HepG2 (cell line): ENCODE data around the gene OR8G1. TPM values are rescaled to one million over a fixed set of nuclear protein-coding genes. Genes with fewer than 3 reads are reported as not detected.

ENCODE experiments used
- ATAC-seq: fragments of 200-7000 bp; cut with Tn5 transposase; 3 replicates; pipeline ENCODE4 v1.9.1; 2020; ENCODE audit warnings: mild to moderate bottlenecking, moderate library complexity
- BruUV-seq: library from RNA; stranded (reverse); fragments of 400-500 nt; replicated peaks from 2 replicates; lab custom pipeline; 2021; lab: Mats Ljungman, UMichigan
- CTCF ChIA-PET: fragments of 300-600 bp; formaldehyde crosslinking; extraction: SDS; loops from one replicate; lab custom pipeline; 2021; ENCODE audit warnings: low total read pairs, inconsistent platforms, low intra/inter-chr PET ratio; lab: Yijun Ruan, JAX
- POLR2A ChIA-PET: fragments of 350-600 bp; sonication (Branson Sonifier 250); formaldehyde crosslinking; loops from one replicate; lab custom pipeline; 2020; ENCODE audit warnings: antibody characterized with exemption, inconsistent platforms; lab: Yijun Ruan, JAX
- DNase-seq: peaks from one replicate; pipeline ENCODE4 v3.0.0-alpha.2; 2015; ENCODE audit warnings: low spot score
- FAIRE-seq: peaks from 3 replicates; lab custom pipeline; 2011; peaks lifted over from hg19 to GRCh38; lab: Jason Lieb, UNC
- H2AFZ ChIP-seq: one replicate; pipeline ENCODE4 v1.6.1; 2011; ENCODE audit warnings: low read length, inconsistent platforms
- H3K27ac ChIP-seq: fragments of 300-600 bp; 3 replicates; pipeline ENCODE4 v1.8.0; 2011; ENCODE audit warnings: mixed run types, mild to moderate bottlenecking, mixed read lengths, low read length, inconsistent platforms; ENCODE audit not compliant: insufficient read depth; ENCODE audit errors: extremely low read length
- H3K27me3 ChIP-seq, 2 experiments: fragments of 200-600 bp in 1 of 2; 2 replicates in 1 of 2; 3 replicates in 1 of 2; pipeline versions ENCODE4 v1.6.0 to v1.8.0; 2011; ENCODE audit warnings: low read length in 2 of 2, mild to moderate bottlenecking in 2 of 2, moderate library complexity in 2 of 2, inconsistent platforms in 1 of 2; ENCODE audit not compliant: insufficient read depth in 2 of 2, control insufficient read depth in 1 of 2
- H3K36me3 ChIP-seq, 2 experiments: fragments of 200-600 bp in 1 of 2; replicated peaks in 1 of 2; 2 replicates in 1 of 2; 3 replicates in 1 of 2; pipeline versions ENCODE4 v1.5.1 to v1.8.0; 2011; ENCODE audit warnings: low read length in 2 of 2, inconsistent platforms in 1 of 2; ENCODE audit not compliant: insufficient read depth in 2 of 2, control insufficient read depth in 1 of 2
- H3K4me1 ChIP-seq: 2 replicates; pipeline ENCODE4 v1.5.1; 2012; ENCODE audit warnings: low read length, inconsistent platforms; ENCODE audit not compliant: insufficient read depth
- H3K4me2 ChIP-seq: 2 replicates; pipeline ENCODE4 v1.6.0; 2011; ENCODE audit warnings: low read depth, low read length, inconsistent platforms
- H3K4me3 ChIP-seq, 3 experiments: fragments of 200-600 bp in 1 of 3; sonication (generic), shearing (Covaris generic) in 1 of 3; replicated peaks in 1 of 3; 2 replicates each; pipeline ENCODE4 v1.5.1; 2011 to 2016; ENCODE audit warnings: low read length in 3 of 3, inconsistent platforms in 2 of 3, low read depth in 2 of 3, mild to moderate bottlenecking in 2 of 3, control low read depth in 1 of 3, mixed read lengths in 1 of 3; ENCODE audit not compliant: insufficient read depth in 1 of 3
- H3K79me2 ChIP-seq: one replicate; pipeline ENCODE4 v1.6.1; 2011; ENCODE audit warnings: low read length, inconsistent platforms; ENCODE audit not compliant: insufficient read depth
- H3K9ac ChIP-seq: 2 replicates; pipeline ENCODE4 v1.6.0; 2011; ENCODE audit warnings: mild to moderate bottlenecking, low read depth, low read length, inconsistent platforms; ENCODE audit not compliant: insufficient read depth
- H3K9me3 ChIP-seq: 2 replicates; pipeline ENCODE4 v1.5.1; 2012; ENCODE audit warnings: mild to moderate bottlenecking, low read length
- H4K20me1 ChIP-seq: 2 replicates; pipeline ENCODE4 v1.6.0; 2011; ENCODE audit warnings: inconsistent platforms, mild to moderate bottlenecking, low read length, moderate library complexity; ENCODE audit not compliant: insufficient read depth
- BRCA1 ChIP-seq: sonication (generic); formaldehyde crosslinking; IDR thresholded peaks from 2 replicates; pipeline ENCODE4 v1.4.0; 2020; ENCODE audit warnings: missing genetic modification reagents
- NCOA2 ChIP-seq: sonication (generic); formaldehyde crosslinking; IDR thresholded peaks from 2 replicates; pipeline ENCODE4 v1.8.0; 2022; ENCODE audit warnings: inconsistent platforms
- NFKB2 ChIP-seq: sonication (generic); formaldehyde crosslinking; IDR thresholded peaks from 2 replicates; pipeline ENCODE4 v1.4.0; 2020; ENCODE audit warnings: missing genetic modification reagents, borderline replicate concordance
- POLR2AphosphoS2 ChIP-seq: IDR thresholded peaks from 2 replicates; pipeline ENCODE4 v1.6.1; 2011; ENCODE audit warnings: low read depth, low read length, improper control_type of control experiment
- RAD21 ChIP-seq: fragments of 450-650 bp; formaldehyde crosslinking; IDR thresholded peaks from 2 replicates; pipeline ENCODE4 v1.5.0; 2020; ENCODE audit warnings: mild to moderate bottlenecking
- RBAK ChIP-seq: sonication (generic); formaldehyde crosslinking; IDR thresholded peaks from 2 replicates; pipeline ENCODE4 v1.5.1; 2020; ENCODE audit warnings: mild to moderate bottlenecking, missing genetic modification reagents
- SOX6 ChIP-seq, 2 experiments: fragments of 450-650 bp in 1 of 2; sonication (generic) in 1 of 2; formaldehyde crosslinking in 1 of 2; IDR thresholded peaks; 2 replicates each; pipeline versions ENCODE4 v1.4.0 to v1.6.1; 2017 to 2020; ENCODE audit warnings: antibody characterized with exemption in 1 of 2, mild to moderate bottlenecking in 1 of 2, missing genetic modification reagents in 1 of 2
- TSC22D2 ChIP-seq: sonication (generic); formaldehyde crosslinking; IDR thresholded peaks from 2 replicates; pipeline ENCODE4 v1.5.1; 2020; ENCODE audit warnings: missing genetic modification reagents, mild to moderate bottlenecking, borderline replicate concordance
- YY1 ChIP-seq: IDR thresholded peaks from 2 replicates; pipeline ENCODE4 v1.6.1; 2011; ENCODE audit warnings: low read length, low read depth, moderate library complexity, mild to moderate bottlenecking; ENCODE audit not compliant: insufficient read depth, insufficient replicate concordance
- ZFYVE20 ChIP-seq: sonication (generic); formaldehyde crosslinking; IDR thresholded peaks from 2 replicates; pipeline ENCODE4 v1.8.0; 2023; ENCODE audit warnings: low read depth, mild to moderate bottlenecking, moderate library complexity, missing genetic modification reagents, borderline replicate concordance
- ZMYM4 ChIP-seq: sonication (generic); formaldehyde crosslinking; IDR thresholded peaks from 2 replicates; pipeline ENCODE4 v1.8.1; 2023; ENCODE audit warnings: mild to moderate bottlenecking, missing genetic modification reagents
- ZNF282 ChIP-seq: fragments of 450-650 bp; IDR thresholded peaks from 2 replicates; pipeline ENCODE4 v1.6.1; 2018; ENCODE audit not compliant: partially characterized antibody
- ZNF331 ChIP-seq: sonication (generic); formaldehyde crosslinking; IDR thresholded peaks from 2 replicates; pipeline ENCODE4 v1.4.0; 2020; ENCODE audit warnings: missing genetic modification reagents
- WGBS: methylation state at CpG from one replicate; pipeline ENCODE4 v1.1.6; 2017; ENCODE audit warnings: low lambda C conversion rate; 5-methylcytosine and 5-hydroxymethylcytosine counted together
- in situ Hi-C: cut with HindIII; loops from 2 replicates; pipeline ENCODE4 v1.10.0; 2017; ENCODE audit warnings: low pct_unique_long_range_greater_than_20kb; ENCODE audit not compliant: extremely low pct_ligation_motif_present
- intact Hi-C: fragments of 100-400 bp; cut with micrococcal nuclease; formaldehyde crosslinking; loops from one replicate; pipeline ENCODE4 v1.10.0; 2022; ENCODE audit not compliant: unreplicated experiment
- polyA plus RNA-seq, 8 experiments: library from polyadenylated mRNA; depleted of rRNA in 3 of 8; stranded (reverse) in 7 of 8; unstranded in 1 of 8; fragments of >200 nt; fragmentation: Illumina TruSeq in 4 of 8; extraction: Trizol in 4 of 8; gene quantifications; 2 replicates each; pipeline versions ENCODE4 v1.2.1 to v1.2.3, GENCODE V29; 2011 to 2016; ENCODE audit warnings: low read depth in 4 of 8, missing spikeins in 1 of 8, mixed read lengths in 1 of 8; ENCODE audit not compliant: insufficient read depth in 1 of 8
- total RNA-seq, 5 experiments: library from RNA; depleted of rRNA; stranded (reverse); fragments of >200 nt; fragmentation: Illumina TruSeq; extraction: Trizol; gene quantifications; 2 replicates each; pipeline ENCODE4 v1.2.3, GENCODE V29; 2016; ENCODE audit warnings: low read depth in 1 of 5
- TF ChIP-seq, protein P1 (sequence below): sonication (generic); formaldehyde crosslinking; IDR thresholded peaks from 2 replicates; pipeline ENCODE4 v1.8.0; 2022; ENCODE audit warnings: mild to moderate bottlenecking, missing genetic modification reagents, borderline replicate concordance
- TF ChIP-seq, protein P2 (sequence below): sonication (generic); formaldehyde crosslinking; IDR thresholded peaks from 2 replicates; pipeline ENCODE4 v1.4.0; 2020; ENCODE audit warnings: low read depth, mild to moderate bottlenecking, missing genetic modification reagents
- TF ChIP-seq, protein P3 (sequence below): sonication (generic); formaldehyde crosslinking; IDR thresholded peaks from 2 replicates; pipeline ENCODE4 v1.4.0; 2020; ENCODE audit warnings: missing genetic modification reagents, mild to moderate bottlenecking, borderline replicate concordance
- TF ChIP-seq, protein P4 (sequence below): IDR thresholded peaks from 2 replicates; pipeline ENCODE4 v1.6.1; 2018; ENCODE audit warnings: missing genetic modification reagents
- TF ChIP-seq, protein P5 (sequence below): sonication (generic); formaldehyde crosslinking; IDR thresholded peaks from 2 replicates; pipeline ENCODE4 v1.8.0; 2022; ENCODE audit warnings: low read depth, missing genetic modification reagents

Gene OR8G1
- total and polyA plus RNA-seq, 2 of the 13 experiments (the other 11 are each of a cell fraction or from before 2014, with no cell fraction given): not detected

DNA sequence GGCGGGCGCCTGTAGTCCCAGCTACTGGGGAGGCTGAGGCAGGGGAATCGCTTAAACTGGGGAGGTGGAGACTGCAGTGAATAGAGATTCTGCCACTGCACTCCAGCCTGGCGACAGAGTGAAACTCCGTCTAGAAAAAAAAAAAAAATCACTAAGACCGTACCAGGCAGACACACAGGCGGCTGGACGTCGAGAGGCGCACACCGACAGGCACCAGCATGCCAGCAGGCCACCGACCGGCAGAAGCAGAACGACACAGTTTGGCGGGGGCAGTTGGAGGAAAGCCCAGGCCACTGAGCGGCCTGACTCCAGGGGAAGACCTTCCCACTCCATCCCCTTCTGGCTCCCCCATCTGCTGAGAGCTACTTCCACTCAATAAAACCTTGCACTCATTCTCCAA lies 40.2 kb upstream of the OR8G1 start (continued):
- no peak for TF ChIP-seq ZNF282
- TF ChIP-seq RBAK (CRISPR knock-in tag): no peak
- TF ChIP-seq ZFYVE20 (CRISPR knock-in tag): no peak
- no peak for TF ChIP-seq YY1
- TF ChIP-seq NCOA2 (CRISPR knock-in tag): no peak

DNA sequence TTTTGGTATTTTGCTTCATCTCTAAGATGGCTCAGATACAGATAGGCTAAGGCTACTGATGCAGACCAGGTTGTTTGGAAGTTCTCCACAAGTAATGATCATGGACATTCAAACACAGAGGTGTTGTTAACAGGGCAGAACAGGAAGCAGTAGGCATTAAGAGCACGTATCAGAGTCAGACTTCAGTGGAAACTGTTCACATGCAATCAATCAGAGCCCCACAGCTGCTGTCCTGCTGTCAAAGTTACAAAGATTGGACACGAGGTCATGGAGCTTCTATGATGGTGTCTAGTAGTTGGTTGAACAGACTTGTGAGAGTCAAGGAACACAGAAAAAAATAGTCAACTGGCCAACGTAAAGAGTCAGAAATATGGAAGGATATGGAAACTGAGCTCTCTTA lies 37.9 kb upstream of the OR8G1 start:
- no peaks in the 10 kb centered on the region for H3K79me2 ChIP-seq
- intact Hi-C loops: no loop called here
- WGBS: 0% methylated on average over 3 of the region's 3 CpGs
- no peak for FAIRE-seq
- H2AFZ ChIP-seq: no peak overlapping the region
- no peak overlapping the region for H3K9ac ChIP-seq
- no peak for DNase-seq
- H3K36me3 ChIP-seq: no peaks in the 10 kb centered on the region
- CTCF ChIA-PET: no interaction called here
- BruUV-seq: no TSS peak
- H3K4me1 ChIP-seq: no peaks in the 10 kb centered on the region
- H4K20me1 ChIP-seq: no peaks in the 10 kb centered on the region
- POLR2A ChIA-PET: no interaction called here
- in situ Hi-C loops: no loop called here
- no peak for ATAC-seq
- peaks cover 0 to 4% of the 10 kb centered on the region in 2 experiments; a peak in 1 of 5 replicates for H3K27me3 ChIP-seq
- no peak overlapping the region for H3K27ac ChIP-seq
- H3K9me3 ChIP-seq: no peaks in the 10 kb centered on the region
- no peak overlapping the region for H3K4me3 ChIP-seq
- no peak overlapping the region for H3K4me2 ChIP-seq
- no peak for TF ChIP-seq BRCA1
- TF ChIP-seq, protein P1, sequence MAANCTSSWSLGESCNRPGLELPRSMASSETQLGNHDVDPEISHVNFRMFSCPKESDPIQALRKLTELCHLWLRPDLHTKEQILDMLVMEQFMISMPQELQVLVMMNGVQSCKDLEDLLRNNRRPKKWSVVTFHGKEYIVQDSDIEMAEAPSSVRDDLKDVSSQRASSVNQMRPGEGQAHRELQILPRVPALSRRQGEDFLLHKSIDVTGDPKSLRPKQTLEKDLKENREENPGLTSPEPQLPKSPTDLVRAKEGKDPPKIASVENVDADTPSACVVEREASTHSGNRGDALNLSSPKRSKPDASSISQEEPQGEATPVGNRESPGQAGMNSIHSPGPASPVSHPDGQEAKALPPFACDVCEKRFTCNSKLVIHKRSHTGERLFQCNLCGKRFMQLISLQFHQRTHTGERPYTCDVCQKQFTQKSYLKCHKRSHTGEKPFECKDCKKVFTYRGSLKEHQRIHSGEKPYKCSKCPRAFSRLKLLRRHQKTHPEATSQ (CRISPR knock-in tag): no peak
- TF ChIP-seq TSC22D2 (CRISPR knock-in tag): no peak
- TF ChIP-seq, protein P2, sequence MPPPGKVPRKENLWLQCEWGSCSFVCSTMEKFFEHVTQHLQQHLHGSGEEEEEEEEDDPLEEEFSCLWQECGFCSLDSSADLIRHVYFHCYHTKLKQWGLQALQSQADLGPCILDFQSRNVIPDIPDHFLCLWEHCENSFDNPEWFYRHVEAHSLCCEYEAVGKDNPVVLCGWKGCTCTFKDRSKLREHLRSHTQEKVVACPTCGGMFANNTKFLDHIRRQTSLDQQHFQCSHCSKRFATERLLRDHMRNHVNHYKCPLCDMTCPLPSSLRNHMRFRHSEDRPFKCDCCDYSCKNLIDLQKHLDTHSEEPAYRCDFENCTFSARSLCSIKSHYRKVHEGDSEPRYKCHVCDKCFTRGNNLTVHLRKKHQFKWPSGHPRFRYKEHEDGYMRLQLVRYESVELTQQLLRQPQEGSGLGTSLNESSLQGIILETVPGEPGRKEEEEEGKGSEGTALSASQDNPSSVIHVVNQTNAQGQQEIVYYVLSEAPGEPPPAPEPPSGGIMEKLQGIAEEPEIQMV (CRISPR knock-in tag): no peak
- TF ChIP-seq, protein P3, sequence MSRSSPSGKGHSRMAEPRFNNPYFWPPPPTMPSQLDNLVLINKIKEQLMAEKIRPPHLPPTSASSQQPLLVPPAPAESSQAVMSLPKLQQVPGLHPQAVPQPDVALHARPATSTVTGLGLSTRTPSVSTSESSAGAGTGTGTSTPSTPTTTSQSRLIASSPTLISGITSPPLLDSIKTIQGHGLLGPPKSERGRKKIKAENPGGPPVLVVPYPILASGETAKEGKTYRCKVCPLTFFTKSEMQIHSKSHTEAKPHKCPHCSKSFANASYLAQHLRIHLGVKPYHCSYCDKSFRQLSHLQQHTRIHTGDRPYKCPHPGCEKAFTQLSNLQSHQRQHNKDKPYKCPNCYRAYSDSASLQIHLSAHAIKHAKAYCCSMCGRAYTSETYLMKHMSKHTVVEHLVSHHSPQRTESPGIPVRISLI (CRISPR knock-in tag): no peak
- TF ChIP-seq, protein P4, sequence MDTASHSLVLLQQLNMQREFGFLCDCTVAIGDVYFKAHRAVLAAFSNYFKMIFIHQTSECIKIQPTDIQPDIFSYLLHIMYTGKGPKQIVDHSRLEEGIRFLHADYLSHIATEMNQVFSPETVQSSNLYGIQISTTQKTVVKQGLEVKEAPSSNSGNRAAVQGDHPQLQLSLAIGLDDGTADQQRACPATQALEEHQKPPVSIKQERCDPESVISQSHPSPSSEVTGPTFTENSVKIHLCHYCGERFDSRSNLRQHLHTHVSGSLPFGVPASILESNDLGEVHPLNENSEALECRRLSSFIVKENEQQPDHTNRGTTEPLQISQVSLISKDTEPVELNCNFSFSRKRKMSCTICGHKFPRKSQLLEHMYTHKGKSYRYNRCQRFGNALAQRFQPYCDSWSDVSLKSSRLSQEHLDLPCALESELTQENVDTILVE: no peak
- TF ChIP-seq, protein P5, sequence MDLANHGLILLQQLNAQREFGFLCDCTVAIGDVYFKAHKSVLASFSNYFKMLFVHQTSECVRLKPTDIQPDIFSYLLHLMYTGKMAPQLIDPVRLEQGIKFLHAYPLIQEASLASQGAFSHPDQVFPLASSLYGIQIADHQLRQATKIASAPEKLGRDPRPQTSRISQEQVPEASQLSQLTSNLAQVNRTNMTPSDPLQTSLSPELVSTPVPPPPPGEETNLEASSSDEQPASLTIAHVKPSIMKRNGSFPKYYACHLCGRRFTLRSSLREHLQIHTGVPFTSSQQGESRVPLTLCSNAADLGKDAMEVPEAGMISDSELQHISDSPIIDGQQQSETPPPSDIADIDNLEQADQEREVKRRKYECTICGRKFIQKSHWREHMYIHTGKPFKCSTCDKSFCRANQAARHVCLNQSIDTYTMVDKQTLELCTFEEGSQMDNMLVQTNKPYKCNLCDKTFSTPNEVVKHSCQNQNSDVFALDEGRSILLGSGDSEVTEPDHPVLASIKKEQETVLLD (CRISPR knock-in tag): no peak
- TF ChIP-seq NFKB2 (CRISPR knock-in tag): no peak
- TF ChIP-seq ZNF331 (CRISPR knock-in tag): no peak
- TF ChIP-seq RAD21 (CRISPR knock-in tag): no peak
- no peak for TF ChIP-seq POLR2AphosphoS2
- TF ChIP-seq ZMYM4: no peak
- TF ChIP-seq SOX6 (IDR thresholded peaks at IDR 0.05): no peak
- TF ChIP-seq SOX6 (CRISPR knock-in tag; IDR thresholded peaks at IDR 0.05): no peak
